ENCODE results near the gene FCN3.

- TF ChIP-seq POLR2AphosphoS5 (IDR thresholded peaks at IDR 0.05) (peak; percentile 93 to 96), POLR2A (IDR thresholded peaks at IDR 0.05; ENCODE audit: low read depth) (peak; percentile 88), EP300 (IDR thresholded peaks at IDR 0.05) (peak; percentile 52)
- TF ChIP-seq, protein P1, sequence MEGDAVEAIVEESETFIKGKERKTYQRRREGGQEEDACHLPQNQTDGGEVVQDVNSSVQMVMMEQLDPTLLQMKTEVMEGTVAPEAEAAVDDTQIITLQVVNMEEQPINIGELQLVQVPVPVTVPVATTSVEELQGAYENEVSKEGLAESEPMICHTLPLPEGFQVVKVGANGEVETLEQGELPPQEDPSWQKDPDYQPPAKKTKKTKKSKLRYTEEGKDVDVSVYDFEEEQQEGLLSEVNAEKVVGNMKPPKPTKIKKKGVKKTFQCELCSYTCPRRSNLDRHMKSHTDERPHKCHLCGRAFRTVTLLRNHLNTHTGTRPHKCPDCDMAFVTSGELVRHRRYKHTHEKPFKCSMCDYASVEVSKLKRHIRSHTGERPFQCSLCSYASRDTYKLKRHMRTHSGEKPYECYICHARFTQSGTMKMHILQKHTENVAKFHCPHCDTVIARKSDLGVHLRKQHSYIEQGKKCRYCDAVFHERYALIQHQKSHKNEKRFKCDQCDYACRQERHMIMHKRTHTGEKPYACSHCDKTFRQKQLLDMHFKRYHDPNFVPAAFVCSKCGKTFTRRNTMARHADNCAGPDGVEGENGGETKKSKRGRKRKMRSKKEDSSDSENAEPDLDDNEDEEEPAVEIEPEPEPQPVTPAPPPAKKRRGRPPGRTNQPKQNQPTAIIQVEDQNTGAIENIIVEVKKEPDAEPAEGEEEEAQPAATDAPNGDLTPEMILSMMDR (IDR thresholded peaks at IDR 0.05) = peak; percentile 20 to 51 (median 43)
Measured at GRCh38 chr1:27366411-27367159, 8.0 kb downstream of the FCN3 start, which contains the start of gene MAP3K6.
